Upper lobe of right lung (tissue), 1 donor: ENCODE measurements around the gene CFAP299. TPM values are rescaled to one million over a fixed set of nuclear protein-coding genes. Genes with fewer than 3 reads are reported as not detected.
A peak's percentile ranks its signal among the peaks of the same experiment; 100 is the strongest.
"Not testable (repeated sequence)": the region's sequence is repeated elsewhere in the genome, so short reads cannot be mapped to it uniquely, and the experiment has no call there.

Source experiments
- ATAC-seq: fragments of 200-7000 bp; cut with Tn5 transposase; one replicate; pipeline ENCODE4 v1.9.1; 2020; ENCODE audit warnings: mild to moderate bottlenecking, moderate library complexity
- DNase-seq: peaks from one replicate; pipeline ENCODE4 v3.0.0-alpha.2; 2020
- H3K27ac ChIP-seq: fragments of 200-600 bp; one replicate; pipeline ENCODE4 v1.8.0; 2022
- H3K27me3 ChIP-seq: fragments of 200-600 bp; one replicate; pipeline ENCODE4 v1.8.0; 2022; ENCODE audit warnings: mild to moderate bottlenecking
- H3K36me3 ChIP-seq: fragments of 200-600 bp; one replicate; pipeline ENCODE4 v1.8.0; 2022
- H3K4me1 ChIP-seq: fragments of 200-600 bp; one replicate; pipeline ENCODE4 v1.8.0; 2022
- H3K4me3 ChIP-seq: fragments of 200-600 bp; one replicate; pipeline ENCODE4 v1.8.0; 2022; ENCODE audit warnings: mild to moderate bottlenecking
- H3K9me3 ChIP-seq: fragments of 200-600 bp; one replicate; pipeline ENCODE4 v1.8.0; 2022
- CTCF ChIP-seq: fragments of 200-600 bp; IDR thresholded peaks from one replicate; pipeline ENCODE4 v1.8.0; 2022; ENCODE audit warnings: antibody characterized with exemption
- intact Hi-C: fragments of 100-400 bp; cut with DNase I; formaldehyde crosslinking; loops from one replicate; pipeline ENCODE4 v1.11.0; 2022
- total RNA-seq: library from RNA; stranded (reverse); fragmentation: NEBNext Ultra II Directional; extraction: Animal tissue kit (Norgen Biotek cat#: 25700); gene quantifications from one replicate; pipeline ENCODE4 v1.2.1, GENCODE V29; 2021
- donor health status: DM: no; HTN: yes; CAD: no; lungs with severe emphysema.

The CFAP299 gene
- total RNA-seq, 1 donor from 2014 or later = not detected

- Histone ChIP-seq H3K4me1 (no peaks in the 10 kb centered on the region), H3K36me3 (no peaks in the 10 kb centered on the region), H3K27ac (no peak overlapping the region), H3K27me3 (no peaks in the 10 kb centered on the region), H3K4me3 (no peak overlapping the region), H3K9me3 (no peaks in the 10 kb centered on the region)
- no peak for DNase-seq
- no peak for ATAC-seq
- intact Hi-C loops = no loop called here
- no peak for TF ChIP-seq CTCF
Observed at GRCh38 chr4:80726471-80726870, 390.9 kb downstream of the CFAP299 start.

GRCh38 chr4:80730158-80730557 is 394.6 kb downstream of the CFAP299 start:
- Histone ChIP-seq H3K27me3 (no peaks in the 10 kb centered on the region), H3K27ac (no peak overlapping the region), H3K4me1 (no peaks in the 10 kb centered on the region), H3K4me3 (no peak overlapping the region), H3K36me3 (no peaks in the 10 kb centered on the region), H3K9me3 (no peaks in the 10 kb centered on the region)
- intact Hi-C loops = no loop called here
- ATAC-seq (peak; percentile 34), DNase-seq (no peak)
- TF ChIP-seq CTCF = no peak

- intact Hi-C loops = no loop called here
- TF ChIP-seq CTCF = no peak
Observed at GRCh38 chr4:80731436-80731835, 395.9 kb downstream of the CFAP299 start.

GRCh38 chr4:80732010-80732409 is 396.5 kb downstream of the CFAP299 start:
- H3K27me3 ChIP-seq = no peaks in the 10 kb centered on the region
- H3K4me3 ChIP-seq = no peak overlapping the region
- no peaks in the 10 kb centered on the region for H3K36me3 ChIP-seq
- no peaks in the 10 kb centered on the region for H3K9me3 ChIP-seq
- intact Hi-C loops = no loop called here
- no peaks in the 10 kb centered on the region for H3K4me1 ChIP-seq
- H3K27ac ChIP-seq = no peak overlapping the region
- DNase-seq (no peak), ATAC-seq (no peak)
- no peak for TF ChIP-seq CTCF

More at GRCh38 chr4:80731436-80731835, 395.9 kb downstream of the CFAP299 start:
- Histone ChIP-seq H3K9me3 (no peaks in the 10 kb centered on the region), H3K27ac (no peak overlapping the region), H3K27me3 (no peaks in the 10 kb centered on the region), H3K4me1 (no peaks in the 10 kb centered on the region), H3K4me3 (no peak overlapping the region), H3K36me3 (no peaks in the 10 kb centered on the region)
- no peak for DNase-seq
- no peak for ATAC-seq

GRCh38 chr4:80740375-80740774 is 404.8 kb downstream of the CFAP299 start:
- H3K4me3 ChIP-seq = no peak overlapping the region
- H3K27me3 ChIP-seq = no peaks in the 10 kb centered on the region
- no peak overlapping the region for H3K27ac ChIP-seq
- no peaks in the 10 kb centered on the region for H3K36me3 ChIP-seq
- ATAC-seq = no peak
- no peak for DNase-seq
- H3K9me3 ChIP-seq = no peaks in the 10 kb centered on the region
- no peak for TF ChIP-seq CTCF
- H3K4me1 ChIP-seq = no peaks in the 10 kb centered on the region
- intact Hi-C loops = no loop called here

GRCh38 chr4:80749558-80749957 is 414.0 kb downstream of the CFAP299 start:
- H3K9me3 ChIP-seq, H3K4me1 ChIP-seq, intact Hi-C loops, DNase-seq, H3K27me3 ChIP-seq, H3K4me3 ChIP-seq, H3K27ac ChIP-seq, ATAC-seq, H3K36me3 ChIP-seq: not testable (repeated sequence)
